MM.1S (cell line): Measurements from ENCODE around the gene HLA-E.

Experiments
- EZH2 ChIP-seq: fragments of 300-600 bp; sonication (generic); optimal IDR thresholded peaks from 2 replicates; pipeline ENCODE3; 2017; ENCODE audit warnings: low read depth, mild to moderate bottlenecking, antibody characterized with exemption, low read length, mixed read lengths
- TF ChIP-seq, protein P1 (sequence below): fragments of 300-600 bp; sonication (generic); IDR thresholded peaks from 2 replicates; pipeline ENCODE4 v1.5.1; 2016; ENCODE audit warnings: antibody characterized with exemption, low read length, mixed read lengths

DNA sequence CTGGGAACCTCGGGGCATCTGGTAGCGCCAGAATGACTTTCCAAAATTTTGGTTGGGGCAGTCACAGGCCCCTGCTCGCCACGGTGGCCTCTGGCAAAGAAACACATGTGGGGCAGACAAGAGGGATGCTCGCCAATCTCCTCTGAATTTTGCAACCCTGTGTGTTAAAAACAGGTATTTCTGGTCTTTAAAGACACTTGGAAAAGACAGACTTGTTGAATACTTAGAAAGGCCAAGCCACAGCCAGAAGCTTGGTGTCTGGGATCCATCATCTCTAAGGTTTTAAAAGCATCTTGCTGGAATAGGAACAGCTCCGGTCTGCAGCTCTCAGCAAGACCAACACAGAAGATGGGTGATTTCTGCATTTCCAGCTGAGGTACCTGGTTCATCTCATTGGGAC is 31.2 kb downstream of the HLA-E start:
- TF ChIP-seq, protein P1, sequence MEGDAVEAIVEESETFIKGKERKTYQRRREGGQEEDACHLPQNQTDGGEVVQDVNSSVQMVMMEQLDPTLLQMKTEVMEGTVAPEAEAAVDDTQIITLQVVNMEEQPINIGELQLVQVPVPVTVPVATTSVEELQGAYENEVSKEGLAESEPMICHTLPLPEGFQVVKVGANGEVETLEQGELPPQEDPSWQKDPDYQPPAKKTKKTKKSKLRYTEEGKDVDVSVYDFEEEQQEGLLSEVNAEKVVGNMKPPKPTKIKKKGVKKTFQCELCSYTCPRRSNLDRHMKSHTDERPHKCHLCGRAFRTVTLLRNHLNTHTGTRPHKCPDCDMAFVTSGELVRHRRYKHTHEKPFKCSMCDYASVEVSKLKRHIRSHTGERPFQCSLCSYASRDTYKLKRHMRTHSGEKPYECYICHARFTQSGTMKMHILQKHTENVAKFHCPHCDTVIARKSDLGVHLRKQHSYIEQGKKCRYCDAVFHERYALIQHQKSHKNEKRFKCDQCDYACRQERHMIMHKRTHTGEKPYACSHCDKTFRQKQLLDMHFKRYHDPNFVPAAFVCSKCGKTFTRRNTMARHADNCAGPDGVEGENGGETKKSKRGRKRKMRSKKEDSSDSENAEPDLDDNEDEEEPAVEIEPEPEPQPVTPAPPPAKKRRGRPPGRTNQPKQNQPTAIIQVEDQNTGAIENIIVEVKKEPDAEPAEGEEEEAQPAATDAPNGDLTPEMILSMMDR, result no peak
- no peak for TF ChIP-seq EZH2
